NCI-H2107 (cell line): Measurements from ENCODE around the gene MS4A15.
"Not testable (repeated sequence)": the region's sequence is repeated elsewhere in the genome, so short reads cannot be mapped to it uniquely, and the experiment has no call there.

Experiments used
- DNase-seq: peaks from one replicate; lab custom pipeline; 2025; lab: John Stamatoyannopoulos, UW

Gene MS4A15

DNA sequence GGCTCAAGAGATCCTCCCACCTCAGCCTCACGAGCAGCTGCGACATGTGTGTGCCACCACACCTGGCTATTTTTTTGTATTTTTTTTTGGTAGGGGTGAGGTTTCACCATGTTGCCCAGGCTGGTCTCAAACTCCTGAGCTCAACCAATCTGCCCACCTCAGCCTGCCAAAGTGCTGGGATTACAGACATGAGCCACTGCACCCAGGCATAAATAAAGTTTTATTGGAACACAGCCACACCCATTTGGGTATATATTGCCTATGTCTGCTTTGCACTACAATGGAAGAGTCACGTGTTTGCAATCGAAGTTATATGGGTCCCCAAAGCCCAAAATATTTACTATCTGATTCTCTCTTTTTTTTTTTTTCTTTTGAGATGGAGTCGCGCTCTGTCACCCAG, 1.8 kb upstream of the MS4A15 start:
- DNase-seq, result no peak

GRCh38 chr11:60757231-60757800, 649 bp downstream of the MS4A15 start:
- DNase-seq, result no peak

DNA sequence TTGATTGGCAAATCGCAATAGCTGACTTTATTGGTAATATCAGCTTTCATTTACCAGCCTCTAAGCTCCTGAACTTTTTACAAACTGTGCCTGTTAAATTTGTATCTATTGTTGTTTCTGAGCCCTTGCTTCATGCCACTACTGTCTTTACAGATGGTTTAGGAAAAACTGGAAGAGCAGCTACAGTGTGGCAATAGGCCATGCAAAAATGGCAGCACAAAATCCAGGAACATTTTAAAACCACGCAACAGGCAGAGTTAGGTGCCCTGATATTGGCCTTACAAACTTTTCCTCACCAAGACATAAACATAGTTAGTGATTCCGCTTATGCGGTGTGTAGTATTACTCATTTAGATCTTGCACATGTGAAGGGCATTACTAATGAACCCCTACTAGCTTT, 2.0 kb downstream of the MS4A15 start:
- DNase-seq, result not testable (repeated sequence)

- not testable (repeated sequence) for DNase-seq
Measured at GRCh38 chr11:60759438-60760225, 3.0 kb downstream of the MS4A15 start.

DNA sequence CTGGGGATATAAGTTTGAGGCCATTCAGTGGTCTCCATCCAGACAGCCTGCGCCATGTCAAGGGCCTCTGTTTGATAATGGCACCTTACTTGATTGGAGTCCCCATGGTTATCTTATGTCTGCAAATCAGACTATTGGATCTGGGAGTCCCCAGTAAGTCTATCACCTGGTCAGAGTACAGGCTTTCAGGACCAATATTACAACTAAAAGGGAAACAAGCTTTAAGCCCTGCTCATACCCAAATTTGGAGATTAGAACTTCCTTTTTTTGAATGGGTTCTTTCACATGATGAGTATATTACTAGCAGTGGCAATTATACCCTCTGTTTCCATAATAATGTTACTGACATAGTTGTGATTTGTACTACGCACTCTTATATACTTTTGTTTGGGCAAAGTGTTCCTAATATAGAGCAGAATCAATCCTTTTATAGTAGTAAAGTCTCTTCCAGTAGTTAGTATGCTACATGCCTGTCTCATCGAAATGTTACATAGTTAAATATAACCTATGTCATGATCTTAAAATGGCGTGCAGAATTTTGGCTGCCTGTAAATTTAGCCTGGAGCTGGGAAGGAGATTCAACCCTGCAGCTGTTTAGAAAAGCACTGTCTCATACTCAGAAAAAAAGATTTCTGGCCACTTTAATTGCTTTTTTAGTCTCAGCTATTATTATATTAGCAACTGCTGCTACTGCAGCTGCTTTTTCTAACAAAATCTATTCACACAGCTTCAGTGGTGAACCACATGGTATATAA, 4.9 kb downstream of the MS4A15 start:
- DNase-seq, result no peak

DNA sequence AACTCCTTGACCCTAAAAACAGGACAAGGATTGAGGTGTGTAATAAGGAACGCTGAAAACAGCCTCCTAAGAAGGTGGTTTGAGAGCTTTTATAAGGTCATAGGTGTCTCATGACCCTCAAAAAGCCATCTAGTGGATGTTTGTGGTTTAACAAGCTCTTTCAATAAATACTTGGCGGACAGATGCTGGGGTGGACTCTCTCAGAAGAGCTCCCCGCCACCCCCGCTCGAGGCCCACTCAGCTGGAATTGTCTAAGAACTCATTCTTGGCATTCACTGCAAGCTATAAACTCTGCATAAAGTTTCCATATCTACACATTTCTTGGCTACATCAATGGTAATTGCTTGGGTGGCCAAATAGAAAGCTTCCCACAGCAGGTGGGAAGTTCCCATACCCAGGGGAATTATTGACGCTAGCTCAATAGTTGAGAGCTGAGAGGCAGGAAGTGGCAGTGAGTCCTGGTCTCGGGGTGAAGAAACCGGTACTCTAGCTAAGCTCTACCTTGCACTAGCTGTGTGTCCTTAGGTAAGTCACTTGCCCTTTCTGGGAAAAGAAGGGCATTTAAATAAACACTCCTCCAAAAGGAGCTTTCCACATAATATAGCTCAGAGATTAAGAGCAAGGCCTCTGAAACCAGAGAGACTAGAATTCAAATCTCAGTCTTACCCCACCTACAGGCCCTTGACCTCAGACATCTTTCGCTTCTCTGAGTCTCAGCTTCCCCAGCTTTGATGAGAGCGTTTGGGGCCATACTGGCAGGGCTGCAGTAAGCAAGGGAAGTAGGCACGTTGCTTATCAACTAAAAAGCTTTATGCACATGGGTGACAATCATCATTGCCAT, 6.4 kb downstream of the MS4A15 start:
- no peak for DNase-seq

- no peak for DNase-seq
Measured at GRCh38 chr11:60763692-60764369, 7.2 kb downstream of the MS4A15 start.

GRCh38 chr11:60764879-60765278, 8.2 kb downstream of the MS4A15 start:
- DNase-seq, result no peak

DNA sequence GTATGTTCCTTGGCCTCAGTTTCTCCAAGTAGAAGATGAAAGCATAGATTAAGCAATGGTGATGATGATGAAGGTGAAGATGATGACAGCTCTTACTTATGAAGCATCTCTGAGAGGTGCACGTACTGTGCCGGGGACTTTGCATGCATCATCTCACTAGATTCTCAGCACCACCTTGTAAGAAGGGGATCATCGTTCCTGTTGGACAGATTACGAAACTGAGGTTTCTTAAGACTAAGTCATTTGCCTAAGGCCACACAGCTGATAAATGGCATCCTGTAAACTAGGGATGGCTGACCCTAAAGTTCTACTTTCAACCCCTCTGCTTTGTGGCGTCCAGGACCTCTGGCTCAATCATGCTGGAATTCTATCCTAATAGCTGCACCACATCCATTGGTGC, 8.7 kb downstream of the MS4A15 start:
- no peak for DNase-seq

- no peak for DNase-seq
Measured at GRCh38 chr11:60766547-60766946, 9.9 kb downstream of the MS4A15 start.

- DNase-seq, result no peak
Measured at GRCh38 chr11:60767388-60767811, 10.7 kb downstream of the MS4A15 start.

DNA sequence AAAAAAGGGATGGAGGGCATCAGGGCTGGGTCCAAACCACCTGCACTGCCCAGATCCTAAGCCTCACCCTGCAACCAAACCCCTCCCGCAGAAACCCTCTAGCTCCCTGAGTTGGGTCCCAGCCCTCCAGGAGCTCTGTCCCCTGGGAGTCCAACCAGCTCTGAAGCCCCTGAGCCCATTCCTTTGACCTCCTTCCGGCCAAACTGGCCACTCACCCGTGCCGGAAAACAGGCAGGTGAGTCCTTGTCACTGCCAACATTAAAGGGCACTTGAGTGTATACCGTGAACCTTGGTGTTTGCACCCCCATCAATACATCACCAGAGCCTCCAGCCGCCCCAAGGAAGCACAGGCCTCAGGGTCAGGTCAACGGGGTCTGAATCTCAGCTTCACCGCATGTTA, 11.5 kb downstream of the MS4A15 start:
- no peak for DNase-seq

GRCh38 chr11:60769273-60769672, 12.6 kb downstream of the MS4A15 start:
- no peak for DNase-seq

DNA sequence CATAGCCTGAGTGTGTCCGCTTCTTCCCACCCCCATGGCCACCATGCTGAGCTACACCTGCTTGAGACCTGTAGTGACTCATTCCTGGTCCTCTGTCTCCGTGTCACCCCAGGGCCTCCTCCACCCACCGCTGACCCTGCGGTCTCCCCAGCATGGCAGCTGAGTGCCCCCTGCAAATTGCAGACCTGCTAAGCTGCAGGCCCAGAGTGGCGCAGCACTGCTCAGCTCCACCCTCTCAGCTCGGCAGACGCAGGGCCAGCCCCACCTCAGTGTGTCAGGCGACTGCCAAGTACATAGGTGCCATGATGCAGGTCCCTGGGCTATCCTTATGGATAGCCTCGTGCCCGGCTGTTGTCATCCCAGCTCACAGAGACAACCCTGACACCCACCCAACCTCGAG, 13.1 kb downstream of the MS4A15 start:
- no peak for DNase-seq

- DNase-seq, result no peak
Measured at GRCh38 chr11:60771146-60771545, 14.5 kb downstream of the MS4A15 start.

- no peak for DNase-seq
Measured at GRCh38 chr11:60771879-60772525, 15.3 kb downstream of the MS4A15 start.

DNA sequence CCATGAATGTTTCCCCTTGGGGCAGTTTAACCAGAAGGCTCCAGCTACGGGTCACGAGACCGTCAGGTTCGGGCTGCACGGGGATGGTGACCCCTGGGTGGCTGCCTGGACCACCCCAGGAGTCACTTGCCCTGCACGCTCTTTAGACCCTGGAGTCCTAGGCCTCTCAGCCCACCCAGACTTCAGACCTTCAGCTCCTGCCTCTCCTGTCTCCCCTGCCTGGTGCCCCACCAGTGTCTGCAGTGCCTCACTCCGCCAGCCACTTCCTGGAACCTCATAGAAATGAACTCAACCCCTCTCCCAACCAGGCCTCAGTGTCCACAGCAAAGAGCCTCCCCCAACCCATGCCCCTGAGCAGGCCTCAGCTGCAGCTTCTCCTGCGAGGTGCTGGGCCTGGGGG, 16.0 kb downstream of the MS4A15 start:
- no peak for DNase-seq

GRCh38 chr11:60774726-60775125, 18.1 kb downstream of the MS4A15 start:
- no peak for DNase-seq

- DNase-seq, result peak; percentile 87
Measured at GRCh38 chr11:60775420-60775961, 18.8 kb downstream of the MS4A15 start.

DNA sequence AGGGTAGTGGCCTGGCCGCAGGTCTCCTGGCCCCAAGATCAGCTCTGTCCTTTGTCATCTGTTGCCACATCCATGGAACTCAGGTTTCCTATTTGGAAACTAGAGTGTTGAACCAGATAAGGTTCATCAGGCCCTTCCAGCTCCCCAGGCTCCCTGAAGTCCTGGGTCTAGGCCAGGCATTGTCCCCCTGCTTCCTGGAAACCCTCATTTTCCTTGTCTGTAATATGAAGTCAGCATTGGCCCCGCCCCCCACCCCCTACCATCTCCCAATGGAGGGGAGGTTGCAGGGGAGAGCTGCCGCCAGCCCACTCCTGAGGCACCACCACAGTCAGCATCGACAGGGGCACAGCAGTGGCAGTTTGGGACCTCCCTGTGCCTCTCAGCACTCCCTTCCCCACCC, 19.5 kb downstream of the MS4A15 start:
- DNase-seq, result no peak

DNA sequence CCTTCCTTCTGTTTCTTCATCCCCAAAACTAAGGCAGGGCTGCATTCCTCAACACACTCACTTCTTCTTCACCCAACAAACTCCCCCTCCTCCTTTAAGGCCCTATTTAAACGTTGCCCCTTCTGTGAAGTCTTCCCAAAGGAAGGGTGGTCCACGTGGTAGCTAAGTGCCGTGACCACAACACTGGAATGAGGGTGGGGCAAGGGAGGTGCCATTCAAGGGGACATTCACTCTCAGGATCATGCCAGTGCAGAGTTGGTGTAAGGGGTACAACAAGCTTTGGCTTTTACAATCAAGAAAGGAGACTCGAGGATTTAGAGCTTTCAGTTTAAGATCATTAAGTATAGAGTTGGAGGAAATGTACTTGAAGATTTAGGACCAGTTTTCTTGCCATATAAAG, 20.4 kb downstream of the MS4A15 start:
- no peak for DNase-seq
